HEK293T (cell line): ENCODE measurements around the gene CFAP410.

Experiments used
- ARNT ChIP-seq: fragments of 450-650 bp; IDR thresholded peaks from 2 replicates; pipeline ENCODE4 v1.6.1; 2017; ENCODE audit warnings: mild to moderate bottlenecking
- BHLHE40 ChIP-seq: fragments of 450-650 bp; IDR thresholded peaks from 2 replicates; pipeline ENCODE4 v1.6.1; 2016; ENCODE audit warnings: mild to moderate bottlenecking, moderate library complexity, borderline replicate concordance
- CTBP1 ChIP-seq: fragments of 450-650 bp; IDR thresholded peaks from 2 replicates; pipeline ENCODE4 v1.6.1; 2016; ENCODE audit warnings: borderline replicate concordance
- FOXA1 ChIP-seq: fragments of 450-650 bp; IDR thresholded peaks from 2 replicates; pipeline ENCODE4 v1.6.1; 2016; ENCODE audit warnings: mild to moderate bottlenecking
- FOXM1 ChIP-seq: fragments of 450-650 bp; IDR thresholded peaks from 2 replicates; pipeline ENCODE4 v1.6.1; 2017; ENCODE audit warnings: mild to moderate bottlenecking, borderline replicate concordance
- SP1 ChIP-seq: fragments of 450-650 bp; IDR thresholded peaks from 2 replicates; pipeline ENCODE4 v1.6.1; 2017
- SUZ12 ChIP-seq: fragments of 450-650 bp; IDR thresholded peaks from 2 replicates; pipeline ENCODE4 v1.6.1; 2016; ENCODE audit warnings: mild to moderate bottlenecking

DNA sequence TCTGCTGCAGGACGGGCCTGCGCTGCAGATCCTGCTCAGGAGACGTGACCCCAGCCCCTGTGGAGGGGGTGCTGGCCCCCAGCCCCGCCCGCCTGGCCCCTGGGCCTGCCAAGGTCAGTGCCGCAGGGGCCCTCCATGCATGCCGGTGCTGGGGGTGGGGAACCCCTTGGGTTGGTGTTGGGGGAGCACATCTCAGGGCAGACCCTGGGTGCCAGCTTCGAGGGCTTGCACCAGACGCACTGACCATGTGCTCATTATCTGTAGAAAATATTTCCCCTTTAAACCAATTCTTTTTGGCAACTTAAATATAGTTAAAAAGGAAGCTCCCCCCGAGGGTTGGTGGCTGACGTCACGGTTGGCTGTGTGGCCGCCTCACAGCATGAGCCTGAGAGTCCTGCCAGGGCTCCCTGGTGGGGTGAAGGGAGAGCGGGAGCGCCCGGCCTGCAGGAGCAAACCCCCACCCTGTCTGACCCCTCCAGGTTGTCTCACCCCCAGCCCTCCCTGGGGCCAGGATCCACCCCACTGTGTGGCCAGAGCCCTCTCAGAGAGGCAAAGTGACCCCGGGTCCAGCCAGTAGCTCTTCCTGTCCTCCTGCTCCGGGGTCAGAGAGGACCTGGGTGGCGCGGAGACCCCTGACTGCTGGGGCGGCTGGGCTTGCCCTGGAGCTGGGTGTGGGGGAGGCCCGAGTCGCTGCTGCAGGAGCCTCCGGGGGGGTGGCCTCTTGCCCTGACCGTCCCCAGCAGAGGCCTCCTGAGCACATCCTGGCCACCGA lies 44.6 kb downstream of the CFAP410 start:
- no peak for TF ChIP-seq FOXA1
- TF ChIP-seq CTBP1: no peak
- no peak for TF ChIP-seq SUZ12
- no peak for TF ChIP-seq FOXM1
- TF ChIP-seq SP1: no peak
- no peak for TF ChIP-seq ARNT
- no peak for TF ChIP-seq BHLHE40
